Gastrocnemius medialis (tissue), 4 donors: ENCODE data around the gene SUPT3H. TPM values are rescaled to one million over a fixed set of nuclear protein-coding genes. Genes with fewer than 3 reads are reported as not detected.

ENCODE experiments used
- ATAC-seq, 2 donors: fragments of 150-250 bp; one replicate each; pipeline ENCODE4 v1.9.1; 2016
- DNase-seq, 2 donors: peaks; one replicate each; pipeline ENCODE4 v3.0.0-alpha.2; 2019
- H3K27ac ChIP-seq, 4 donors: fragments of 200-600 bp; sonication (generic); 1 replicate in 1 of 4; 2 replicates in 3 of 4; pipeline ENCODE4 v1.5.1; 2016 to 2018; ENCODE audit warnings: mild to moderate bottlenecking in 2 of 4, moderate library complexity in 1 of 4
- H3K27me3 ChIP-seq, 3 donors: fragments of 200-600 bp; sonication (generic) in 2 of 3; 1 replicate in 1 of 3; 2 replicates in 2 of 3; pipeline versions ENCODE4 v1.5.1 to v1.6.0; 2016 to 2019; ENCODE audit warnings: mild to moderate bottlenecking in 1 of 3, moderate library complexity in 1 of 3
- H3K36me3 ChIP-seq, 2 donors: fragments of 200-600 bp; sonication (generic) in 1 of 2; one replicate each; pipeline ENCODE4 v1.5.1; 2017 to 2018
- H3K4me1 ChIP-seq, 2 donors: fragments of 200-600 bp; sonication (generic) in 1 of 2; one replicate each; pipeline ENCODE4 v1.5.1; 2016 to 2017; ENCODE audit warnings: mild to moderate bottlenecking in 2 of 2
- H3K4me3 ChIP-seq, 4 donors: fragments of 200-600 bp; sonication (generic) in 3 of 4; 1 replicate in 1 of 4; 2 replicates in 3 of 4; pipeline ENCODE4 v1.5.1; 2016 to 2019; ENCODE audit warnings: mild to moderate bottlenecking in 2 of 4
- H3K9me3 ChIP-seq, 3 donors: fragments of 200-600 bp; sonication (generic) in 2 of 3; 1 replicate in 1 of 3; 2 replicates in 2 of 3; pipeline ENCODE4 v1.5.1; 2016 to 2019
- POLR2A ChIP-seq, 2 donors: fragments of 450-650 bp; IDR thresholded peaks; one replicate each; pipeline ENCODE4 v1.6.1; 2017; ENCODE audit warnings: antibody characterized with exemption in 2 of 2, mild to moderate bottlenecking in 2 of 2, moderate library complexity in 2 of 2
- in situ Hi-C, 4 donors: fragments of 200-750 bp; cut with MboI; loops; one replicate each; pipeline versions ENCODE4 v1.15.0 to v1.8.0; 2017; ENCODE audit warnings: low sequenced_read_pairs in 4 of 4
- intact Hi-C: fragments of 100-400 bp; cut with DNase I; formaldehyde crosslinking; loops from one replicate; pipeline ENCODE4 v1.15.1; 2023; ENCODE audit warnings: low total_unique reads
- total RNA-seq, 4 donors: library from RNA; depleted of rRNA; stranded (reverse); fragments of >200 nt; gene quantifications; one replicate each; pipeline versions ENCODE4 v1.1.0 to v1.2.3, GENCODE V29; 2016
- TF ChIP-seq, protein P1 (sequence below), 5 experiments: fragments of 450-650 bp in 3 of 5; fragments of 200-600 bp in 2 of 5; sonication (generic) in 2 of 5; IDR thresholded peaks in 4 of 5; conservative IDR thresholded peaks in 1 of 5; 1 replicate in 4 of 5; 2 replicates in 1 of 5; pipeline ENCODE4 v1.5.1; 2016 to 2019; ENCODE audit warnings: antibody characterized with exemption in 5 of 5, mild to moderate bottlenecking in 3 of 5, moderate library complexity in 3 of 5

SUPT3H gene
- total RNA-seq, 4 donors from 2014 or later, result 1.5 to 9.0 (median 4.2) TPM

DNA sequence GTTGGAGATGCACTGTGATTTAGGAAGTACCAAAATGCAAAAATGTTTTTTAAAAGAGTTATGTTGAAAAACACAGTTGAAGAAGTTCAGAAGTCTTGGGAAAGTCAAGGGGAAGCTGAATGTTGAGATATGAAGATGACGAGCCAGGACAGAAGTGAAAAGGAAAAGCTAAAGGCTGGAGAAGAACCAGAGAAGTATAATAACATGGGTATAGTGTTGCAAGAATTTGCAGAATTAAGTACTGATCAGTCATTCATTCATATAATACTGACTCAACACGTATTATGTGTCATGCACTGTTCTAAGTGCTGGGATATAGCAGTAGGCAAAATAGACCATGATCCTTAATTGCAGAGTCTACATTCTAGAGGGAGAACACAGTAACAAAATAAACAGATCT, 557.4 kb downstream of the SUPT3H start:
- in situ Hi-C loops, result no loop called here

DNA sequence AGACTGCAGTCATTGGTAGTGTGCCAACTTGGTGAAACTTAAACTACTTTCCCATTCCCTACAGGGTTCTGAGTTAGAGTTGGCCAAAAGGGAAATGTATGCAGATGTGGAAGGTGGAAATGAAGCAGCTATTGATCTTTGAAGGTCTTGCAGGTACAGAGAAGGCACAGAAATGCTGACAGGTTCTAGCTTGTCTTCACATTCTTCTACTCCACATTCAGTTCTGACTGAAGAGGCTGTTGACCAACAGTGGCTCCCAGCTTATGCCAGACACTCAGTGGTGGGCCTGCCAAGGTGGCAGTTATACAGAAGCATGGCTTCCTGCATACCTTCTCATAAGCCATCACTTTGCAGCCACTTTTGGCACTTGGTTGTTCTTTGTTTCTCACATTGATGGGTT, 566.3 kb downstream of the SUPT3H start:
- in situ Hi-C loops, result no loop called here
- H3K9me3 ChIP-seq, result no peaks in the 10 kb centered on the region
- DNase-seq, result no peak
- H3K27ac ChIP-seq, result no peak overlapping the region
- H3K27me3 ChIP-seq, result no peaks in the 10 kb centered on the region
- TF ChIP-seq, protein P1, sequence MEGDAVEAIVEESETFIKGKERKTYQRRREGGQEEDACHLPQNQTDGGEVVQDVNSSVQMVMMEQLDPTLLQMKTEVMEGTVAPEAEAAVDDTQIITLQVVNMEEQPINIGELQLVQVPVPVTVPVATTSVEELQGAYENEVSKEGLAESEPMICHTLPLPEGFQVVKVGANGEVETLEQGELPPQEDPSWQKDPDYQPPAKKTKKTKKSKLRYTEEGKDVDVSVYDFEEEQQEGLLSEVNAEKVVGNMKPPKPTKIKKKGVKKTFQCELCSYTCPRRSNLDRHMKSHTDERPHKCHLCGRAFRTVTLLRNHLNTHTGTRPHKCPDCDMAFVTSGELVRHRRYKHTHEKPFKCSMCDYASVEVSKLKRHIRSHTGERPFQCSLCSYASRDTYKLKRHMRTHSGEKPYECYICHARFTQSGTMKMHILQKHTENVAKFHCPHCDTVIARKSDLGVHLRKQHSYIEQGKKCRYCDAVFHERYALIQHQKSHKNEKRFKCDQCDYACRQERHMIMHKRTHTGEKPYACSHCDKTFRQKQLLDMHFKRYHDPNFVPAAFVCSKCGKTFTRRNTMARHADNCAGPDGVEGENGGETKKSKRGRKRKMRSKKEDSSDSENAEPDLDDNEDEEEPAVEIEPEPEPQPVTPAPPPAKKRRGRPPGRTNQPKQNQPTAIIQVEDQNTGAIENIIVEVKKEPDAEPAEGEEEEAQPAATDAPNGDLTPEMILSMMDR (IDR thresholded peaks at IDR 0.05 in 4 of 5, conservative IDR thresholded peaks at IDR 0.05 in 1 of 5), result no peak
- no peak for TF ChIP-seq POLR2A (IDR thresholded peaks at IDR 0.05)
- no peaks in the 10 kb centered on the region for H3K4me1 ChIP-seq
- no peak for ATAC-seq
- no peak overlapping the region for H3K4me3 ChIP-seq
- no peaks in the 10 kb centered on the region for H3K36me3 ChIP-seq
- intact Hi-C loops, result no loop called here

More for the DNA sequence above, 557.4 kb downstream of the SUPT3H start:
- Histone ChIP-seq H3K4me1 (no peaks in the 10 kb centered on the region), H3K4me3 (no peak overlapping the region), H3K9me3 (no peaks in the 10 kb centered on the region), H3K27ac (no peak overlapping the region), H3K27me3 (no peaks in the 10 kb centered on the region), H3K36me3 (no peaks in the 10 kb centered on the region)
- intact Hi-C loops, result no loop called here
- no peak for DNase-seq
- TF ChIP-seq, protein P1 (IDR thresholded peaks at IDR 0.05 in 4 of 5, conservative IDR thresholded peaks at IDR 0.05 in 1 of 5), result no peak
- no peak for TF ChIP-seq POLR2A (IDR thresholded peaks at IDR 0.05)
- no peak for ATAC-seq

DNA sequence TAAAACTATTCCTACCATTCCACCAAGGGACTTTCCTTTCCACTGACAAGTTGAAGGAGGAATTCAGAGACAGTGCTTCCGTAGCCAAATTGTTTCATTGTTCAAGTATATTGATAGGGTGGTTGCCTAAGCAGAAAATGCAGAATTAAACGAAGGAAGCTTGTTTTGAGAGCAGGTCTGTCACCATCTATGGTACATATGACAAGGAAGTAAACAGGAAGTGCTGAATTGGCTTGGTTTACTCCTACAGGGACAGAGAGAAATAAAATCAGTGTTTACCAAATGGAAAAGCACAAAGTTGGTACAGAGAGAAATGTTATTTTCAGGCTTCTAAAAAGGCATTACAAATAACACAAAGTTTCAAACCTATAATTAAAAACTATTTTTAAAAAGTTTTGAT, 568.5 kb downstream of the SUPT3H start:
- intact Hi-C loops, result no loop called here
- in situ Hi-C loops, result no loop called here

DNA sequence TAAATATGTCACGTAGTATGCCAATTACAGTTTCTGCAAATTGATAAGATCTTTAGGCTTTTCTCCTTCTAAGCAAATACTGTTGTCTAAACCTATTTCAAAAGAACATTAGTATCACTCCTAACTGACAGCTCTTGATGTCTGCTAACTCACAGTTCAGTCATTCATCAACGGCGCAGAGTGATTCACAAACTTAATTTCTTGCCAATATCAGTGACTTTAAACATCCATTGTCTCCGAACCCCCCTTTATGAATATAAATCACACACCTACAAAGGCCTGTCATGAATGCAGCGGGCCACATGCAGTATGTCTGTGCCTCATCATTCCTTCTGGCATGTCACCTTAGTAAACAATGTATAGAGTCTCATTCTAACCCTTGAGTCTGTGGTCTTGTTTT, 569.6 kb downstream of the SUPT3H start:
- Histone ChIP-seq H3K9me3 (no peaks in the 10 kb centered on the region), H3K4me1 (no peaks in the 10 kb centered on the region), H3K36me3 (no peaks in the 10 kb centered on the region), H3K4me3 (no peak overlapping the region), H3K27ac (no peak overlapping the region), H3K27me3 (no peaks in the 10 kb centered on the region)
- TF ChIP-seq POLR2A (IDR thresholded peaks at IDR 0.05), result no peak
- TF ChIP-seq, protein P1 (IDR thresholded peaks at IDR 0.05 in 4 of 5, conservative IDR thresholded peaks at IDR 0.05 in 1 of 5), result no peak
- DNase-seq (no peak), ATAC-seq (no peak)
- in situ Hi-C loops, result no loop called here
- intact Hi-C loops, result no loop called here

More for the DNA sequence above, 568.5 kb downstream of the SUPT3H start:
- Histone ChIP-seq H3K9me3 (no peaks in the 10 kb centered on the region), H3K4me1 (no peaks in the 10 kb centered on the region), H3K36me3 (no peaks in the 10 kb centered on the region), H3K27ac (no peak overlapping the region), H3K27me3 (no peaks in the 10 kb centered on the region), H3K4me3 (no peak overlapping the region)
- TF ChIP-seq, protein P1 (IDR thresholded peaks at IDR 0.05 in 4 of 5, conservative IDR thresholded peaks at IDR 0.05 in 1 of 5), result no peak
- no peak for TF ChIP-seq POLR2A (IDR thresholded peaks at IDR 0.05)
- DNase-seq (no peak), ATAC-seq (no peak)

DNA sequence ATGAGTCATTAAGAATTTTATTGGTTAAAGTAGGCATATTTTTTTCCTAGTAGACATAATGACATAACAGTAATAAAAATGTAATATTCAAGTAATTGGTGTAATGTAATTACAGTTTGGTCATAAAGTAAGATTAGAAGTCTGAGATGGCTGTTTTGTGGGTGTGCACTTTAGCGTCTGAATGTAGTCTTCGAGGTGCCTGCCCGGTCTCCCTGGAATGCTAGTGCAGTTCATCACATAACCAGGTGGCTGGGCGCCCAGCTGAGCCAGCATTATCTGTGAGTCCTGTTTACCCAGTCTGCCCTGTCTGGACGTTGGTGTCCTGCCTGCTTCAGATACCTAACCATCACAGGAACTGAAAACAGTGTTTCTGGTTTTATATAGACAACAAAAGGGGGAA, 571.1 kb downstream of the SUPT3H start:
- in situ Hi-C loops, result no loop called here
- no peak for TF ChIP-seq POLR2A (IDR thresholded peaks at IDR 0.05)
- TF ChIP-seq, protein P1 (IDR thresholded peaks at IDR 0.05 in 4 of 5, conservative IDR thresholded peaks at IDR 0.05 in 1 of 5), result no peak
- no peaks in the 10 kb centered on the region for H3K4me1 ChIP-seq
- H3K36me3 ChIP-seq, result no peaks in the 10 kb centered on the region
- no peak overlapping the region for H3K27ac ChIP-seq
- intact Hi-C loops, result no loop called here
- DNase-seq (no peak), ATAC-seq (no peak)
- H3K9me3 ChIP-seq, result no peaks in the 10 kb centered on the region
- H3K4me3 ChIP-seq, result no peak overlapping the region
- H3K27me3 ChIP-seq, result no peaks in the 10 kb centered on the region
